Measurements from ENCODE around the gene LAMA3. TPM values are rescaled to one million over a fixed set of nuclear protein-coding genes. Genes with fewer than 3 reads are reported as not detected.
"Not testable (repeated sequence)": the region's sequence is repeated elsewhere in the genome, so short reads cannot be mapped to it uniquely, and the experiment has no call there.

Gene LAMA3
- total RNA-seq, 1 experiment from 2014 or later, result 34.6 TPM

GRCh38 chr18:23714576-23714975 lies 25.3 kb downstream of the LAMA3 start:
- H3K36me3 Mint-ChIP-seq (ENCODE audit: insufficient read depth, unreplicated experiment), result peaks cover 25% of the 10 kb centered on the region
- CTCF ChIA-PET, result no interaction called here
- no peaks in the 10 kb centered on the region for H3K9me3 Mint-ChIP-seq (ENCODE audit: unreplicated experiment)

GRCh38 chr18:23716079-23716478 lies 26.8 kb downstream of the LAMA3 start:
- H3K9me3 Mint-ChIP-seq (ENCODE audit: unreplicated experiment); intact Hi-C loops (cut with micrococcal nuclease; ENCODE audit: unreplicated experiment); H3K27me3 ChIP-seq (replicated peaks; ENCODE audit: control insufficient read depth, insufficient read depth, low read length); BruUV-seq (replicated peaks); H3K27ac Mint-ChIP-seq (ENCODE audit: unreplicated experiment); H3K36me3 ChIP-seq (ENCODE audit: control insufficient read depth, insufficient read depth, low read length); H3K27me3 Mint-ChIP-seq (ENCODE audit: insufficient read depth, unreplicated experiment); H3K4me3 ChIP-seq (ENCODE audit: low read depth, low read length); DNase-seq; POLR2A ChIA-PET; H3K4me3 Mint-ChIP-seq (ENCODE audit: unreplicated experiment); CTCF ChIA-PET; H3K9me3 ChIP-seq: not testable (repeated sequence)
- H3K4me1 ChIP-seq, result peaks cover 26% of the 10 kb centered on the region
- H3K36me3 Mint-ChIP-seq (ENCODE audit: insufficient read depth, unreplicated experiment), result peaks cover 20% of the 10 kb centered on the region
- peaks cover 13% of the 10 kb centered on the region for H3K4me1 Mint-ChIP-seq (ENCODE audit: low read depth, unreplicated experiment)

More at GRCh38 chr18:23714576-23714975, 25.3 kb downstream of the LAMA3 start:
- Mint-ChIP-seq H3K27ac (ENCODE audit: unreplicated experiment) (no peak overlapping the region), H3K4me1 (ENCODE audit: low read depth, unreplicated experiment) (peaks cover 11% of the 10 kb centered on the region), H3K4me3 (ENCODE audit: unreplicated experiment) (no peak overlapping the region), H3K27me3 (ENCODE audit: insufficient read depth, unreplicated experiment) (no peaks in the 10 kb centered on the region)
- BruUV-seq (replicated peaks), result no TSS peak
- POLR2A ChIA-PET, result no interaction called here
- intact Hi-C loops (cut with micrococcal nuclease; ENCODE audit: unreplicated experiment), result no loop called here
- Histone ChIP-seq H3K4me1 (peaks cover 23% of the 10 kb centered on the region), H3K27me3 (replicated peaks; ENCODE audit: control insufficient read depth, insufficient read depth, low read length) (no peaks in the 10 kb centered on the region), H3K4me3 (ENCODE audit: low read depth, low read length) (no peak overlapping the region), H3K9me3 (no peaks in the 10 kb centered on the region), H3K36me3 (ENCODE audit: control insufficient read depth, insufficient read depth, low read length) (no peaks in the 10 kb centered on the region)
- DNase-seq, result no peak
- TF ChIP-seq, protein P1, sequence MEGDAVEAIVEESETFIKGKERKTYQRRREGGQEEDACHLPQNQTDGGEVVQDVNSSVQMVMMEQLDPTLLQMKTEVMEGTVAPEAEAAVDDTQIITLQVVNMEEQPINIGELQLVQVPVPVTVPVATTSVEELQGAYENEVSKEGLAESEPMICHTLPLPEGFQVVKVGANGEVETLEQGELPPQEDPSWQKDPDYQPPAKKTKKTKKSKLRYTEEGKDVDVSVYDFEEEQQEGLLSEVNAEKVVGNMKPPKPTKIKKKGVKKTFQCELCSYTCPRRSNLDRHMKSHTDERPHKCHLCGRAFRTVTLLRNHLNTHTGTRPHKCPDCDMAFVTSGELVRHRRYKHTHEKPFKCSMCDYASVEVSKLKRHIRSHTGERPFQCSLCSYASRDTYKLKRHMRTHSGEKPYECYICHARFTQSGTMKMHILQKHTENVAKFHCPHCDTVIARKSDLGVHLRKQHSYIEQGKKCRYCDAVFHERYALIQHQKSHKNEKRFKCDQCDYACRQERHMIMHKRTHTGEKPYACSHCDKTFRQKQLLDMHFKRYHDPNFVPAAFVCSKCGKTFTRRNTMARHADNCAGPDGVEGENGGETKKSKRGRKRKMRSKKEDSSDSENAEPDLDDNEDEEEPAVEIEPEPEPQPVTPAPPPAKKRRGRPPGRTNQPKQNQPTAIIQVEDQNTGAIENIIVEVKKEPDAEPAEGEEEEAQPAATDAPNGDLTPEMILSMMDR (IDR thresholded peaks at IDR 0.05; ENCODE audit: insufficient read depth in 1 of 2, low read depth in 1 of 2, low read length in 1 of 2, severe bottlenecking in 1 of 2, unreplicated experiment in 1 of 2), result no peak

DNA sequence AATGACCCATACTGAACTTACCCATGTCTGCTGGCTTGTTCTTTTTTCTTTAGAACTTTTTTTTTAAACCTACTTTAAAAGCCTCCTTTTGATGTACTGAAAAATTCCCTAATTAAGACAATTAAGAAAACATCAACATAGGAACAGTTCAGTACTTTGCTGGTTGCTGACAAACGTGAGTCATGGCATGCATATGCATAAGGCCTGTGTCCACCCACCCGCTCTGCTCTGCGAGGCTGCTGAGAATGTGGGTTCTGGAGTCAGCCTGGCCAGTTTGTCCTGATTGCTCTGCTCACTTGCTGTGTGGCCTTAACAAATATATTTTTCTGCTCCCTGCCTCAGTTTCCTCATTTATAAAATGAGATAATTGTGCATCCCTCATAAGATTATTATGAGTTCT lies 27.3 kb downstream of the LAMA3 start:
- intact Hi-C loops (cut with micrococcal nuclease; ENCODE audit: unreplicated experiment), result no loop called here
- H3K36me3 Mint-ChIP-seq (ENCODE audit: insufficient read depth, unreplicated experiment), result peaks cover 22% of the 10 kb centered on the region
- H3K9me3 ChIP-seq, result no peaks in the 10 kb centered on the region
- DNase-seq, result no peak
- H3K36me3 ChIP-seq (ENCODE audit: control insufficient read depth, insufficient read depth, low read length), result no peaks in the 10 kb centered on the region
- H3K27ac Mint-ChIP-seq (ENCODE audit: unreplicated experiment), result no peak overlapping the region
- H3K4me1 Mint-ChIP-seq (ENCODE audit: low read depth, unreplicated experiment), result peaks cover 17% of the 10 kb centered on the region
- POLR2A ChIA-PET, result no interaction called here
- H3K27me3 Mint-ChIP-seq (ENCODE audit: insufficient read depth, unreplicated experiment), result no peaks in the 10 kb centered on the region
- H3K4me1 ChIP-seq, result peaks cover 24% of the 10 kb centered on the region
- CTCF ChIA-PET, result no interaction called here
- H3K4me3 ChIP-seq (ENCODE audit: low read depth, low read length), result no peak overlapping the region
- H3K4me3 Mint-ChIP-seq (ENCODE audit: unreplicated experiment), result no peak overlapping the region
- BruUV-seq (replicated peaks), result no TSS peak
- TF ChIP-seq, protein P1 (IDR thresholded peaks at IDR 0.05; ENCODE audit: insufficient read depth in 1 of 2, low read depth in 1 of 2, low read length in 1 of 2, severe bottlenecking in 1 of 2, unreplicated experiment in 1 of 2), result no peak
- no peaks in the 10 kb centered on the region for H3K9me3 Mint-ChIP-seq (ENCODE audit: unreplicated experiment)
- no peaks in the 10 kb centered on the region for H3K27me3 ChIP-seq (replicated peaks; ENCODE audit: control insufficient read depth, insufficient read depth, low read length)

DNA sequence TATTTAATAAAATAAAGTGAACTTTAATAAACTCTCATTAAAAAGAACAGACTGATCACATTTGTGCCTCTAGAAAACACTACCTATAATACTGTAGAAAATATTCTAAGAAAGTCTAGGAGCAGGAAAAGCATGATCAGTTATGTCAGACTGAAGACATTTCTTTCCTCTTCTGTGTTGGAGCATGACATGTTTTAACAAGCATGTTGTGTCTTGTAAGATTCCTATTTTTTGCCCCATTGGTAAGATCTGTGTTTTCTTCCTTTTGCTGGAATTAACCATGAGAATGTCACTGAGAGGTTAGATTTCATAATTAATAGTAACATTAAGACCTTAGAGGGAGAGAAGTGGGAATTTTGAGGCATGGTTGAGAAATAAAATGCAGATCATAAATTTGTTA lies 27.7 kb downstream of the LAMA3 start:
- peaks cover 26% of the 10 kb centered on the region for H3K36me3 Mint-ChIP-seq (ENCODE audit: insufficient read depth, unreplicated experiment)
- no peaks in the 10 kb centered on the region for H3K9me3 ChIP-seq
- no peaks in the 10 kb centered on the region for H3K9me3 Mint-ChIP-seq (ENCODE audit: unreplicated experiment)
- TF ChIP-seq, protein P1 (IDR thresholded peaks at IDR 0.05; ENCODE audit: insufficient read depth in 1 of 2, low read depth in 1 of 2, low read length in 1 of 2, severe bottlenecking in 1 of 2, unreplicated experiment in 1 of 2), result no peak
- no peak overlapping the region for H3K4me3 Mint-ChIP-seq (ENCODE audit: unreplicated experiment)
- ChIA-PET POLR2A (no interaction called here), CTCF (no interaction called here)
- H3K27me3 ChIP-seq (replicated peaks; ENCODE audit: control insufficient read depth, insufficient read depth, low read length), result no peaks in the 10 kb centered on the region
- peaks cover 24% of the 10 kb centered on the region for H3K4me1 ChIP-seq
- no TSS peak for BruUV-seq (replicated peaks)
- H3K4me1 Mint-ChIP-seq (ENCODE audit: low read depth, unreplicated experiment), result peaks cover 22% of the 10 kb centered on the region
- no peak overlapping the region for H3K4me3 ChIP-seq (ENCODE audit: low read depth, low read length)
- H3K36me3 ChIP-seq (ENCODE audit: control insufficient read depth, insufficient read depth, low read length), result no peaks in the 10 kb centered on the region
- intact Hi-C loops (cut with micrococcal nuclease; ENCODE audit: unreplicated experiment), result no loop called here
- no peak for DNase-seq
- H3K27ac Mint-ChIP-seq (ENCODE audit: unreplicated experiment), result no peak overlapping the region
- no peaks in the 10 kb centered on the region for H3K27me3 Mint-ChIP-seq (ENCODE audit: insufficient read depth, unreplicated experiment)
